ENCODE data around the gene CDH22. TPM values are rescaled to one million over a fixed set of nuclear protein-coding genes. Genes with fewer than 3 reads are reported as not detected.

The CDH22 gene
- total RNA-seq, 1 donor from 2014 or later, result not detected

DNA sequence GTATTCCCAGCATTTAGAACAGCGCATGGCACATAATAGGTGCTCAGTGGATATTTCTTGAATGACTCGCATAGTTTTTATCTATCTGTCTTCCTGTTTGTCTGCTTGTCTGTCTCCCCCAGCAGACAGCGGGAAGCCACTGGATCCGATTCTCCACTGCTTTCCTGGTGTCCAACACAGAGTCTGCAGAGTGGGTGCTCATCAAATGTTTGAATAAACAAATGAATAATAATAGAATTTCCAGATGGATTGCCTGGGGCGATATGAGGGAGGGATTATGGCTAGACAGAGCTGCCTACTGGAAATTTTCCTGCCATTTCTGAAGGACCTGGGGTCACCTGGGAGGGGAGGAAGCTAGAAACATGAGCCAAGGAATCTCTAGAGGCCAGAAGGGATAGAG, 18.9 kb downstream of the CDH22 start:
- DNase-seq (ENCODE audit: low spot score in 2 of 2), result no peak
- no peaks in the 10 kb centered on the region for H3K36me3 ChIP-seq
- intact Hi-C loops (cut with DNase I), result no loop called here
- H3K27ac ChIP-seq, result no peak overlapping the region
- H3K27me3 ChIP-seq, result no peaks in the 10 kb centered on the region
- H3K4me3 ChIP-seq, result no peak overlapping the region
- H3K9me3 ChIP-seq, result no peaks in the 10 kb centered on the region
- TF ChIP-seq, protein P1, sequence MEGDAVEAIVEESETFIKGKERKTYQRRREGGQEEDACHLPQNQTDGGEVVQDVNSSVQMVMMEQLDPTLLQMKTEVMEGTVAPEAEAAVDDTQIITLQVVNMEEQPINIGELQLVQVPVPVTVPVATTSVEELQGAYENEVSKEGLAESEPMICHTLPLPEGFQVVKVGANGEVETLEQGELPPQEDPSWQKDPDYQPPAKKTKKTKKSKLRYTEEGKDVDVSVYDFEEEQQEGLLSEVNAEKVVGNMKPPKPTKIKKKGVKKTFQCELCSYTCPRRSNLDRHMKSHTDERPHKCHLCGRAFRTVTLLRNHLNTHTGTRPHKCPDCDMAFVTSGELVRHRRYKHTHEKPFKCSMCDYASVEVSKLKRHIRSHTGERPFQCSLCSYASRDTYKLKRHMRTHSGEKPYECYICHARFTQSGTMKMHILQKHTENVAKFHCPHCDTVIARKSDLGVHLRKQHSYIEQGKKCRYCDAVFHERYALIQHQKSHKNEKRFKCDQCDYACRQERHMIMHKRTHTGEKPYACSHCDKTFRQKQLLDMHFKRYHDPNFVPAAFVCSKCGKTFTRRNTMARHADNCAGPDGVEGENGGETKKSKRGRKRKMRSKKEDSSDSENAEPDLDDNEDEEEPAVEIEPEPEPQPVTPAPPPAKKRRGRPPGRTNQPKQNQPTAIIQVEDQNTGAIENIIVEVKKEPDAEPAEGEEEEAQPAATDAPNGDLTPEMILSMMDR (IDR thresholded peaks at IDR 0.05), result no peak
- no peaks in the 10 kb centered on the region for H3K4me1 ChIP-seq

DNA sequence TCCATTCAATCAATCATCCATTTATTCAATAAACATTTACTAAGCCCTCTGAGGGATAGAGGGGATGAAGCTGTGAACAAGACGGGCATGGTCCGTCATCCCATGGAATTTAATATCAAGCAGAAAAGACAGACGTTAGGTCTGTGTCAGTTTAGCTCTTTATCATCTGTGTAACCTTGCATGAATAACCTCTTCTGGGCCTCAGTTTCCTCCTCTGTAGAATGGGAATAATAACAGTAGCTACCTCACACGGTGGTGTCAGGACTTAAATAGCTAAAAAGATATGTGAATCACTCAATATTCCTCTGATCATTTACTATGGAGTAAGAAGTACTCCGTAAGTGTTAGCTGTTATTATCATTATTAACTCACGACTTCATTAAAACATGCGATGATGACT, 21.3 kb downstream of the CDH22 start:
- no peaks in the 10 kb centered on the region for H3K9me3 ChIP-seq
- DNase-seq (ENCODE audit: low spot score in 2 of 2), result no peak
- H3K4me3 ChIP-seq, result no peak overlapping the region
- intact Hi-C loops (cut with DNase I), result no loop called here
- TF ChIP-seq, protein P1 (IDR thresholded peaks at IDR 0.05), result no peak
- no peaks in the 10 kb centered on the region for H3K36me3 ChIP-seq
- no peaks in the 10 kb centered on the region for H3K27me3 ChIP-seq
- H3K4me1 ChIP-seq, result no peaks in the 10 kb centered on the region
- H3K27ac ChIP-seq, result no peak overlapping the region

DNA sequence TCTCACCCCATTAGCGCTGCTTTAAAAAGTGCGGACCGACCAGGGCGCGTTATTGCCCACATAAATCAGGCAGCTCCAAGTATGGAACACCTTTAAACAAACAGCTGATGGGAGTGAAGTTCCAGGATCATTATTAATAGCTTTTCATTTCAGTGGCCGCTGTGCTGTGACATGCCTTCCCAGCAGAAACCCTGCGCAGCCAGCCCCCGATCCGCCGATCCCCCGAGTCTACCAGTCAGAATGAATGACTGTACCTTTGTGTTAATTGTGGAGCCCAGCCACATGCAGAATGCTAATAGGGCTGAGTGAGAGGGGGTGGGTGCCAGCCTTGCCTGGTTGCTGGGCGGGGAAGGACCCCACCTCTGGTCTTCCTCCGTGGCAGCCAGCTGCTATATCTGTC, 21.9 kb downstream of the CDH22 start:
- no peak overlapping the region for H3K27ac ChIP-seq
- H3K4me3 ChIP-seq, result no peak overlapping the region
- no peaks in the 10 kb centered on the region for H3K4me1 ChIP-seq
- intact Hi-C loops (cut with DNase I), result no loop called here
- H3K27me3 ChIP-seq, result no peaks in the 10 kb centered on the region
- TF ChIP-seq, protein P1 (IDR thresholded peaks at IDR 0.05), result no peak
- no peaks in the 10 kb centered on the region for H3K36me3 ChIP-seq
- DNase-seq (ENCODE audit: low spot score in 2 of 2), result no peak
- H3K9me3 ChIP-seq, result no peaks in the 10 kb centered on the region

DNA sequence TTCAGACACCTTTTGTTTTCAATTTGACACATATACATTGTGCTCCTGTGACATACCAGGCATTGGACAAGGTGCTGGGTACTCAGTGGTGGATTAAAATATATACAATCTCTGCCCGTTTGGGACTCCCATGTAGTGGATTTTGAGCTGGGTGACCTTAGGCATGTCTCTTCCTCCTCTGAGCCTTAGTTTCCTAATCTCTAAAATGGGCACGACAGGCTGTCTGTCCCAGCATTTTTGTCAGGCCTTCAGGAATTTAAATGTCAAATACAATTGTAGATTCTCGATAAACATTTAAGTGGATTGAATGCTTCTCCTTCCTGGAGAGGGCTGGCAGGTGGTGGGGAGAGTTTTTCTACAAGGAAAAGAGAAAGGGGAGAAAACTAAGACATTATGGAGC, 22.6 kb downstream of the CDH22 start:
- no peak overlapping the region for H3K4me3 ChIP-seq
- intact Hi-C loops (cut with DNase I), result no loop called here
- no peaks in the 10 kb centered on the region for H3K4me1 ChIP-seq
- TF ChIP-seq, protein P1 (IDR thresholded peaks at IDR 0.05), result no peak
- H3K27ac ChIP-seq, result no peak overlapping the region
- H3K36me3 ChIP-seq, result no peaks in the 10 kb centered on the region
- DNase-seq (ENCODE audit: low spot score in 2 of 2), result no peak
- H3K9me3 ChIP-seq, result no peaks in the 10 kb centered on the region
- no peaks in the 10 kb centered on the region for H3K27me3 ChIP-seq

DNA sequence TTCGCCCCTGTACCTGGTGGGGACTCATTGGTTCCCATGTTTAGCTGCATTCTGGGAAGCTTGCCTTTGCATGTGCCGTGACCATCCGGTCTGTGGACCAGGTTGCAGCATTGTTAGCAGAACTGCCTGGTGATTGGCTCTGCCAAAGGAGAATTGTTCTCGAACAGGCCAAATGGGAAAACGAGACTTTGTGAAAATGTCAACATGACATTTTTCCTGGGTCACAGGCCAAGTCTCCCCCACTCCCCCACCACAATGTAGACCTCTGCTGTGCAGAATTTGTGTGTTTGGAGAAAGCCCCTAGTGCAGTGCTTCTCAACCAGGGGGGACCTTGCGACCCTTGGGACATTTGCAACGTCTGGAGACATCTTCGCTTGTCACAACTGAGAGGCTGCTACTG, 23.2 kb downstream of the CDH22 start:
- intact Hi-C loops (cut with DNase I), result no loop called here
- Histone ChIP-seq H3K9me3 (no peaks in the 10 kb centered on the region), H3K27ac (no peak overlapping the region), H3K4me3 (no peak overlapping the region), H3K36me3 (no peaks in the 10 kb centered on the region), H3K27me3 (no peaks in the 10 kb centered on the region), H3K4me1 (no peaks in the 10 kb centered on the region)
- TF ChIP-seq, protein P1 (IDR thresholded peaks at IDR 0.05), result no peak
- no peak for DNase-seq (ENCODE audit: low spot score in 2 of 2)

DNA sequence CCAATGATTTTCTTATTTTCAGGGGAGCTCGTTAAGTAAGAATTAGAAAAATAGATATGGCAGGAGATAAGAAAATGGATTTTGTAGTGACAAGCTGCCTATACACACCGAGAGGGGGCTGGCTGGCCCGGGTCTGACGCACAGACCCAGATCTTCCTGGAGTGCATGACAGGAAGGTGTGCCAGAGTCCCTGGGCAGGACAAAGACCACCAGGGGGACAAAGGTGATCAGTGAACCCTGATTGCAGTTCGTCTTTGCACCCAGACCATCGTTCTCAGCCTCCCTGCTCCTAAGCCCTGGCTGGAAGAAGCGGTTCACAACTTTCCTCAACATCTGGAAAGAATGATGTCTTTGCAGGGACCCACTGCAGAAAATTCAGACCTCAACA, 24.3 kb downstream of the CDH22 start:
- no peaks in the 10 kb centered on the region for H3K4me1 ChIP-seq
- no peak for DNase-seq (ENCODE audit: low spot score in 2 of 2)
- TF ChIP-seq, protein P1 (IDR thresholded peaks at IDR 0.05), result no peak
- no peak overlapping the region for H3K4me3 ChIP-seq
- no peaks in the 10 kb centered on the region for H3K27me3 ChIP-seq
- H3K9me3 ChIP-seq, result no peaks in the 10 kb centered on the region
- intact Hi-C loops (cut with DNase I), result no loop called here
- H3K27ac ChIP-seq, result no peak overlapping the region
- H3K36me3 ChIP-seq, result no peaks in the 10 kb centered on the region

All from ascending aorta (tissue), 2 donors.